ENCODE data around the gene SUMO1. TPM values are rescaled to one million over a fixed set of nuclear protein-coding genes. Genes with fewer than 3 reads are reported as not detected.

SUMO1 gene
- total RNA-seq, 1 experiment from 2014 or later: 100 TPM

GRCh38 chr2:202161151-202161835 is 77.1 kb downstream of the SUMO1 start:
- Histone ChIP-seq H3K4me1 (replicated peaks; ENCODE audit: insufficient read depth) (no peaks in the 10 kb centered on the region), H3K9me3 (ENCODE audit: insufficient read depth, low read depth) (no peaks in the 10 kb centered on the region), H3K4me3 (no peak overlapping the region), H4K20me1 (ENCODE audit: insufficient read depth) (no peaks in the 10 kb centered on the region), H3K4me2 (no peak overlapping the region), H3K36me3 (ENCODE audit: low read depth) (no peaks in the 10 kb centered on the region), H3K27ac (no peak overlapping the region), H3F3A (ENCODE audit: insufficient read depth, low read depth) (no peaks in the 10 kb centered on the region), H3K79me2 (ENCODE audit: low read depth) (no peaks in the 10 kb centered on the region), H2AFZ (no peak overlapping the region), H3K9me2 (ENCODE audit: insufficient read depth) (no peaks in the 10 kb centered on the region), H3K27me3 (ENCODE audit: insufficient read depth, low read depth) (no peaks in the 10 kb centered on the region)
- DNase-seq: no peak
- intact Hi-C loops (cut with micrococcal nuclease; ENCODE audit: unreplicated experiment): no loop called here
- CTCF ChIA-PET: no interaction called here
- TF ChIP-seq, protein P1, sequence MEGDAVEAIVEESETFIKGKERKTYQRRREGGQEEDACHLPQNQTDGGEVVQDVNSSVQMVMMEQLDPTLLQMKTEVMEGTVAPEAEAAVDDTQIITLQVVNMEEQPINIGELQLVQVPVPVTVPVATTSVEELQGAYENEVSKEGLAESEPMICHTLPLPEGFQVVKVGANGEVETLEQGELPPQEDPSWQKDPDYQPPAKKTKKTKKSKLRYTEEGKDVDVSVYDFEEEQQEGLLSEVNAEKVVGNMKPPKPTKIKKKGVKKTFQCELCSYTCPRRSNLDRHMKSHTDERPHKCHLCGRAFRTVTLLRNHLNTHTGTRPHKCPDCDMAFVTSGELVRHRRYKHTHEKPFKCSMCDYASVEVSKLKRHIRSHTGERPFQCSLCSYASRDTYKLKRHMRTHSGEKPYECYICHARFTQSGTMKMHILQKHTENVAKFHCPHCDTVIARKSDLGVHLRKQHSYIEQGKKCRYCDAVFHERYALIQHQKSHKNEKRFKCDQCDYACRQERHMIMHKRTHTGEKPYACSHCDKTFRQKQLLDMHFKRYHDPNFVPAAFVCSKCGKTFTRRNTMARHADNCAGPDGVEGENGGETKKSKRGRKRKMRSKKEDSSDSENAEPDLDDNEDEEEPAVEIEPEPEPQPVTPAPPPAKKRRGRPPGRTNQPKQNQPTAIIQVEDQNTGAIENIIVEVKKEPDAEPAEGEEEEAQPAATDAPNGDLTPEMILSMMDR (conservative IDR thresholded peaks at IDR 0.05): no peak
- no peak for TF ChIP-seq EZH2 (IDR thresholded peaks at IDR 0.05; ENCODE audit: low read depth)
- POLR2A ChIA-PET (ENCODE audit: unreplicated experiment): interaction anchor here (0.6 kb wide), 1 partner anchor 79 kb away, joined by 4 read pairs; no protein-coding TSS in a partner anchor
- no TSS peak for BruUV-seq (replicated peaks)

DNA sequence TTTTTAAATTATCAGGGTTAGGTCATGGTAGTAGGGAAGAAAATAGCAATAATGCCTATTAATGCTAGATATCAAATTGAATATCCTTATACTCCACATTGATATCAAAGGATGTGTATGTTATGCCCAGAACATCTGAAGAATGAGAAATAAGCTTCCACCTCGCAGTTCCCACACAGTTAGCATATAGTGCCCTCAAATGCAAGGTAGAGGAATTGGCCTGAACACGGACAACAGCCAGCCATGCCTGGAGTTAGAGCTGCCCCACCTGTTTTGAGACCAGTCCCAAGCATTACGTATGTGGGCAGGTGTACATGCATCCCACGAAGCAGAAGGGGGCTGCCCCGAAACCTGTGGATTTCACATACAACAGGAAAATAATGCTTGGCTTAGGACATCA is 79.6 kb downstream of the SUMO1 start:
- TF ChIP-seq, protein P1 (conservative IDR thresholded peaks at IDR 0.05): no peak; the same call in 1 of the 2 replicates
- no peak for TF ChIP-seq EZH2 (IDR thresholded peaks at IDR 0.05; ENCODE audit: low read depth)
- H3F3A ChIP-seq (ENCODE audit: insufficient read depth, low read depth): no peaks in the 10 kb centered on the region
- intact Hi-C loops (cut with micrococcal nuclease; ENCODE audit: unreplicated experiment): loop anchor here (5.0 kb wide), 1 partner anchor 296 kb away; no protein-coding TSS in a partner anchor
- no peak overlapping the region for H3K4me2 ChIP-seq
- H4K20me1 ChIP-seq (ENCODE audit: insufficient read depth): no peaks in the 10 kb centered on the region
- H3K4me3 ChIP-seq: no peak overlapping the region
- CTCF ChIA-PET: no interaction called here
- no peaks in the 10 kb centered on the region for H3K79me2 ChIP-seq (ENCODE audit: low read depth)
- BruUV-seq (replicated peaks): no TSS peak
- no peaks in the 10 kb centered on the region for H3K36me3 ChIP-seq (ENCODE audit: low read depth)
- no peak overlapping the region for H2AFZ ChIP-seq
- H3K27ac ChIP-seq: no peak overlapping the region
- H3K4me1 ChIP-seq (replicated peaks; ENCODE audit: insufficient read depth): no peaks in the 10 kb centered on the region
- no peak for DNase-seq
- no peaks in the 10 kb centered on the region for H3K9me2 ChIP-seq (ENCODE audit: insufficient read depth)
- H3K27me3 ChIP-seq (ENCODE audit: insufficient read depth, low read depth): no peaks in the 10 kb centered on the region
- H3K9me3 ChIP-seq (ENCODE audit: insufficient read depth, low read depth): no peaks in the 10 kb centered on the region
- POLR2A ChIA-PET (ENCODE audit: unreplicated experiment): no interaction called here

DNA sequence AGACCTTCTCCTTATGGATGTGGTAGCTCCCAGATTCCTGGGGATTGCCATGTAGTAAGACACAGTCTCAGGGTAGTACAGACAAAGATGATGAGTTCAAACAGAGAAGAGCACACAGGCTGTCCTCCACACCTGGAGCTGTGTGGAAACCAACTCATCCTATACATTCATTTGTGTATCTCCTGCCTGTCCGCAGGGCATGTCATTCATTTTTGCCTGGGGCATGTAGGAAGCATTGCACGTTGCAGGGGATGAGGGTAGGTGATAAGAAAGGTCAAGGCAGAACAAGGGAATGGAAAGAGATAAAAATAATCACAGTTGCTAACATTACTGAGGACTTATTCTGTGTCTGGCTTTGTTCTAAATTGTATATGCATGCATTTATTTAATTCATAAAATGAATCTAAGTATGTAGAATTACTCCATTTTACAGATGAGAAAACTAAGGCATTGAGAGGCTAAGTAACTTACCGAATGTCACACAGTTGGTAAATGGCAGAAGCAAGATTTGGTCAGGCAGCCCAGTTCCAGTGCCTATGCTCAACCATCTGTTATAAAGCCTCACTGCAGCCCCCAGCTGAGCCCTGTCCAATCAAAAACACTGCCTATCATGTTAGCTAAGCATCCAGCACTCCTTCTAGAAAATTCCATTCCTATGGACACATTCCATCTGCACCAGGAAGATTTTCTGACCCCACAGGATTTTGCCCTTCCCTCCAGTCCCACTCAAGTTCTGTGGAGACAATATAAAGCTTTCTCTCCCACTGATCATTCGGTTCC is 81.0 kb downstream of the SUMO1 start:
- intact Hi-C loops (cut with micrococcal nuclease; ENCODE audit: unreplicated experiment): loop anchor here (5.0 kb wide), 1 partner anchor 295 kb away; no protein-coding TSS in a partner anchor
- no peaks in the 10 kb centered on the region for H3K79me2 ChIP-seq (ENCODE audit: low read depth)
- no peaks in the 10 kb centered on the region for H3F3A ChIP-seq (ENCODE audit: insufficient read depth, low read depth)
- no peak overlapping the region for H2AFZ ChIP-seq
- no peak overlapping the region for H3K27ac ChIP-seq
- H3K9me2 ChIP-seq (ENCODE audit: insufficient read depth): no peaks in the 10 kb centered on the region
- no peaks in the 10 kb centered on the region for H3K36me3 ChIP-seq (ENCODE audit: low read depth)
- no peak for DNase-seq
- H3K4me2 ChIP-seq: no peak overlapping the region
- H3K4me3 ChIP-seq: no peak overlapping the region
- BruUV-seq (replicated peaks): no TSS peak
- TF ChIP-seq EZH2 (IDR thresholded peaks at IDR 0.05; ENCODE audit: low read depth): no peak
- TF ChIP-seq, protein P1 (conservative IDR thresholded peaks at IDR 0.05): no peak
- no peaks in the 10 kb centered on the region for H3K27me3 ChIP-seq (ENCODE audit: insufficient read depth, low read depth)
- H3K4me1 ChIP-seq (replicated peaks; ENCODE audit: insufficient read depth): no peaks in the 10 kb centered on the region
- CTCF ChIA-PET: no interaction called here
- POLR2A ChIA-PET (ENCODE audit: unreplicated experiment): no interaction called here
- no peaks in the 10 kb centered on the region for H4K20me1 ChIP-seq (ENCODE audit: insufficient read depth)
- H3K9me3 ChIP-seq (ENCODE audit: insufficient read depth, low read depth): no peaks in the 10 kb centered on the region

Other genes starting within 250 kb of the SUMO1 start
- 26.8 and 30.9 TPM in 2 replicates for gene FZD7, start 204.7 kb downstream of the SUMO1 start, total RNA-seq (2021)
- not detected in 2 replicates for gene KIAA2012, start 165.3 kb downstream of the SUMO1 start, total RNA-seq (2021)
- 38.2 and 48.5 TPM in 2 replicates for gene NOP58, start 27.2 kb upstream of the SUMO1 start, total RNA-seq (2021)
- 17.6 and 23.2 TPM in 2 replicates for gene BMPR2, start 137.7 kb upstream of the SUMO1 start, total RNA-seq (2021)